Head of caudate nucleus (tissue), 42 donors: ENCODE measurements around the gene RASSF5.
A peak's percentile ranks its signal among the peaks of the same experiment; 100 is the strongest.

ENCODE experiments used
- DNase-seq, 42 donors: peaks; one replicate each; pipeline versions ENCODE4 v3.0.0 to v3.0.0-alpha.2; 2020 to 2021; ENCODE audit warnings: mixed read lengths in 7 of 42
- intact Hi-C: fragments of 100-400 bp; cut with DNase I; formaldehyde crosslinking; loops from one replicate; pipeline ENCODE4 v1.15.0; 2022

RASSF5 gene, protein sequence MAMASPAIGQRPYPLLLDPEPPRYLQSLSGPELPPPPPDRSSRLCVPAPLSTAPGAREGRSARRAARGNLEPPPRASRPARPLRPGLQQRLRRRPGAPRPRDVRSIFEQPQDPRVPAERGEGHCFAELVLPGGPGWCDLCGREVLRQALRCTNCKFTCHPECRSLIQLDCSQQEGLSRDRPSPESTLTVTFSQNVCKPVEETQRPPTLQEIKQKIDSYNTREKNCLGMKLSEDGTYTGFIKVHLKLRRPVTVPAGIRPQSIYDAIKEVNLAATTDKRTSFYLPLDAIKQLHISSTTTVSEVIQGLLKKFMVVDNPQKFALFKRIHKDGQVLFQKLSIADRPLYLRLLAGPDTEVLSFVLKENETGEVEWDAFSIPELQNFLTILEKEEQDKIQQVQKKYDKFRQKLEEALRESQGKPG

DNA sequence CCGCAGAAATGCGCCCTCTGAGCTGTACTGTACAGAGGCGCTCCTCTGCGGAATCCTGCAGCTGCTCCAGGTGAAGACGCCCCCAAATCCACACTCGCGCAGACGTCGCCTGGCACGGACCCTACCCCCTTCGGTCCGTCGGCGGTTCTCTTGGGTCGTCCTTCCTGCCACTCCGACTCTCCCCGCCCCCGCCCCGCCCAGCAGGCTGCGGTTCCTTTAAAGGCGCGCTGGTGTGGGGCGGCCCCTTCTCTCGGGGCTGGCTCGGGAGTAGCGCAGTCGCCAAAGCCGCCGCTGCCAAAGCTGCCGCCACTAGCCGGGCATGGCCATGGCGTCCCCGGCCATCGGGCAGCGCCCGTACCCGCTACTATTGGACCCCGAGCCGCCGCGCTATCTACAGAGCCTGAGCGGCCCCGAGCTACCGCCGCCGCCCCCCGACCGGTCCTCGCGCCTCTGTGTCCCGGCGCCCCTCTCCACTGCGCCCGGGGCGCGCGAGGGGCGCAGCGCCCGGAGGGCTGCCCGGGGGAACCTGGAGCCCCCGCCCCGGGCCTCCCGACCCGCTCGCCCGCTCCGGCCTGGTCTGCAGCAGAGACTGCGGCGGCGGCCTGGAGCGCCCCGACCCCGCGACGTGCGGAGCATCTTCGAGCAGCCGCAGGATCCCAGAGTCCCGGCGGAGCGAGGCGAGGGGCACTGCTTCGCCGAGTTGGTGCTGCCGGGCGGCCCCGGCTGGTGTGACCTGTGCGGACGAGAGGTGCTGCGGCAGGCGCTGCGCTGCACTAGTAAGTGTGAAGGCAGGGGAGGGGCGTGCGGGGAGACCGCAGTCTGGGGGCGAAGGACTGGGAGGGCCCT lies at the start of gene RASSF5:
Gene RASSF5, plus strand, starts transcription at position 248 of the 846 bp plus-strand sequence. Its CDS starts 72 bp downstream, at position 320.
- peak; percentile 28 to 84 (median 69) for DNase-seq
- intact Hi-C loops = no loop called here

DNA sequence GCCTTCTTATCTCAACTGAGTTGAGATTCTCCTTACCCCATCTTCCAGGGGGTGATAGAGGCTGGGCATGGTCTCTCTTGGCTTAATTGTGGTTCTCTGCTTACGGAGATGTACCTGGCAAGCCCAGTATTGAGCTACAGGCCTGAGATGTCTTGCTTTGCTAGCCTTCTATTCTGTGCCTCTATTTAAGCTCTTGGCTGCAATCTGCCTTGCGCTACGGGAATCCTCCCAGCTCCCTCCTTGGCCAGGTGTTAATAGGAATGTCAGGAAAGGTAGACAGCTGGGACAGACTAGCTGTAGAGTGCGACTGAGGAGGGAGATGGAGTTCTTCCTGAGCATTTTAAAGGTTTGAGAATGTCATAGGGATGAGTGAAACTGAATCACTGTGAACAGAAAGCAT lies 47.6 kb upstream of the RASSF5 start:
- intact Hi-C loops = no loop called here
- DNase-seq = no peak

DNA sequence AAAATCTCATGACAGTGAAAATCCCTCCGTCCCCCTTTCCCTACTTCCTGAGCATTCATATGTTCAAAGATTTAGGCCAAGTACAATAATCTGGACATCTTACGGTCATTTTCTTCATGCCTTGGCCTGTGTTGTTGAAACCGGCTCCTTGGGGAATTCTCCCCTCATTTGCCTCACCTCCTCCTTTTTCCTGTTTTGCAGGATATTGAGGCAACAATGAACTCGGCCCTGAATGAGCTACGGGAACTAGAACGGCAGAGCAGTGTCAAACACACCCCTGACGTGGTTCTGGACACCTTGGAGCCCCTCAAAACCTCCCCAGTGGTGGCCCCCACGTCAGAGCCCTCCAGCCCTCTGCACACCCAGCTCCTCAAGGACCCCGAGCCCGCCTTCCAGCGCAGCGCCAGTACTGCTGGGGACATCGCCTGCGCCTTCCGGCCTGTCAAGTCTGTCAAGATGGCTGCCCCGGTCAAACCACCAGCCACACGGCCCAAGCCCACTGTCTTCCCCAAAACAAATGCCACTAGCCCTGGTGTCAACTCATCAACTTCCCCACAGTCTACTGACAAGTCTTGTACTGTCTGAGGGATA lies 46.4 kb upstream of the RASSF5 start:
- intact Hi-C loops = no loop called here
- DNase-seq = no peak

DNA sequence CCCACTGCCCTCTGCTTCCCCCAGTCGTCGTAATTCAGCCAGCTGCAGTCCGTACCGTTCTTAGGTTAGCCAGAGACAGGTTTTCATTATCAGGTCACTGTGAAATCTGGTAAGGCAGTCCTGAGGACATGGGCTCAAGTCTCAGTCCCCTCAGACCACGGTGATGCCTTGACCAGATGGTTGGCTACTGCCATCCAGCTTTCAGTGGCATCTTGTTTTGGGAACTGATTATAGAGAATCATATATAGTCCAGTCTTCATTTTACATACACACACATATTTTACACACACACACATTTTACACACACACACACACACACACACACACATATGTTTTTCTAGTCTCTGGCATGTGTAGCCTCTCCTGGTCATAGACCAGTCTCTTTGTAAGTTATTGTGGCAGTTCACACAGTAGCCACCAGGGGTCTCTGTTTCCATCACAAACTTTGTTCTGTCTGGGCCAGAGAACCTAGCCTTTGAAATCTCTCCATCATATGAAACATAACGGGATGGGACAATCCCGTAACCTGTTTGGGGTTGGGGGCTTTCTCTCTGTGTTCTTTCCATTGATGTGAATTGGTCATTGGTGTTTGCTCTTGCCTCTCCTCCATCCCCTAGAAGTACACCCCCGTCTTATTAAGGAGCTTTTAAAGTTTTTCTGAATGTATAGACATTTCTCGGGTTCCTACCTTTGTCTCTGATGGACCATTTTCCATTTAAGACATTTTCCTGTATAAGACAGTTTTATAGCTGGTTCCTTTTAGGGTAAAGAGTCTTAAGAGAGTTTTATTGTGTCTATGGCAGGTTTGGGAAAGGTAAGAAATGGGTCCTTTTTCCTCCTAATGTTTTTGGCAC lies 45.5 kb upstream of the RASSF5 start:
- peak in 38 of 42 donors; percentile 48 to 92 (median 77) for DNase-seq

DNA sequence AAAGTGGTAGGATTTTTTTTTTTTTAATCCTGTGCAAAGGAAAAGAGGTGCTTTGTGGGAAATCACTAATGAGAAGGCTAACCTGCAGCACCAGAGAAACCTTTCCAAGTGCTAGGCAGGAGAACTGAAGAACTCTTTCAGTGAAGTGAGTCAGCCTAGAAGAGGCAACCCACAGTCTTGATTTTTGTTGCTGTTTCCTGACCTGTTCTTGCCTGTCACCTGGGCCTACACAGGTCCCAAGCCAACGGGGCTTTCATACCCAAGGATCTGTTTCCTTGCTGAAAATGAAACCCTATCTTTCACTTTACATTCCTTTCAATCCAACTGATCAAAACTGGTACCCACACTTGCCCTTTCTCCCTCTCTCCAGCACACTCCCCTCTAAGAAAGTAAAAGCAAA lies 44.2 kb upstream of the RASSF5 start:
- peak in 2 of 42 donors; percentile 19 to 28 for DNase-seq

More for the DNA sequence above, 45.5 kb upstream of the RASSF5 start:
- intact Hi-C loops = no loop called here

DNA sequence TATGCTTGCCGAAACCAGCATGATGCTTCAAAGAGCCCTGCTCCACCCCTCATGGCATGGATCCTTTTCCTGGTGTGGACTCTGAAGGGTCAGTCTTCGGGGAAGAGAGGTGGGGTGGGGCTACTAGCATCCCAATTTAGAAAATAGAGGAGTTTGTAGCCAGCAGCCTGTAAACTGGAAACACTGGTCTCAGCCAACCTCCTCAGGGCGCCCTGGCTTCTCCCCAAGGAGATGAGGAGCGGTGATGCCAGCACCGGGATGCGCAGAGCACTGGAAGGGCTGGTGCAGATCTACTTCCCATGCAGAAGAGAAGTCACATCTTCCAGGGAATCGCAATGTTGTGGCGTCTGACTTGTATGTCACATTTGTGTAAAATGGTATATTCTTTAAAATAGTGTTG lies 43.4 kb upstream of the RASSF5 start:
- DNase-seq = no peak
- intact Hi-C loops = no loop called here

More for the DNA sequence above, 44.2 kb upstream of the RASSF5 start:
- intact Hi-C loops = no loop called here

DNA sequence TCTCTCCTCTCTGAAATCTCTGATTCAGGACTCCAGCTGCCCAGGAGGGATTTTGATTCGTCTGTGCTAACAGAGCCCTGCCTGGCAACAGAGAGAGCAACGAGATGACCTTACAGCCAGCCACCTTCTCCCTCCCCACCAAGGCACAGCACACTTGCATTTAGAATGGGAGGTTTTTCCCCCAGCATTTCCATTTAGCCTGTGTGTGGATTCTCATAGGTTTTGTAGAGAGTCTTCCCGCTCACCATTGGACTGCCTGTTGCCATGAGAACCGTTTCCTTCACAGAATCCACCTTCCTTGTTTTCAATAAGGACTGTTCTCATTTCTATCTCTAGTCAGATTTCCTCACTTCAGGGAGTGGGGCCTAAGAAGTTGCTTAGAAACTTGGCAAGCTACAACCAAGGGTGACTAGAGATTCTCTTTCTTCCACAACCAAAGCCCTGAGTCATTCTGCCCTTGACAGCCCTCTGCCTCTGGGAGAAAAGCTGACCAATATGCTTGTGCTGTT lies 42.8 kb upstream of the RASSF5 start:
- intact Hi-C loops = no loop called here
- peak in 19 of 42 donors; percentile 24 to 84 (median 54) for DNase-seq

DNA sequence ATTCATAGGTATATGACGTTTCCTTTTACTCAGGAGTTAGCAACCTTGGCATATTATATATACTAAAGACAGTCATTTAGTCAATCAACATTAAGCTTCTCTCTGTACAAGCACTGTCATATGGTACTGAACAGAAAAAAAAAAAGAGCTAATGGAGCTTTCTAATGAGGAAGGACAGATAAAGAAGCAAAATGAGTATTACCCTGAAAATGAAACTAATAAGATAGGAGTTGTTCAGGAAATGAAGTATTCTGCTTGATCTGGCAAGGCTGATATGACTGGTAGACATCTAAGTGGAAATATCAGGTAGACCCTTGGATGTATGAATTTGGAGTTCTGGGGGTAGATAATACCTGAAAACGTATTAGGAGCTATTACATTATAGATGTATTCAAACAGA lies 41.4 kb upstream of the RASSF5 start:
- no peak for DNase-seq
- intact Hi-C loops = no loop called here

DNA sequence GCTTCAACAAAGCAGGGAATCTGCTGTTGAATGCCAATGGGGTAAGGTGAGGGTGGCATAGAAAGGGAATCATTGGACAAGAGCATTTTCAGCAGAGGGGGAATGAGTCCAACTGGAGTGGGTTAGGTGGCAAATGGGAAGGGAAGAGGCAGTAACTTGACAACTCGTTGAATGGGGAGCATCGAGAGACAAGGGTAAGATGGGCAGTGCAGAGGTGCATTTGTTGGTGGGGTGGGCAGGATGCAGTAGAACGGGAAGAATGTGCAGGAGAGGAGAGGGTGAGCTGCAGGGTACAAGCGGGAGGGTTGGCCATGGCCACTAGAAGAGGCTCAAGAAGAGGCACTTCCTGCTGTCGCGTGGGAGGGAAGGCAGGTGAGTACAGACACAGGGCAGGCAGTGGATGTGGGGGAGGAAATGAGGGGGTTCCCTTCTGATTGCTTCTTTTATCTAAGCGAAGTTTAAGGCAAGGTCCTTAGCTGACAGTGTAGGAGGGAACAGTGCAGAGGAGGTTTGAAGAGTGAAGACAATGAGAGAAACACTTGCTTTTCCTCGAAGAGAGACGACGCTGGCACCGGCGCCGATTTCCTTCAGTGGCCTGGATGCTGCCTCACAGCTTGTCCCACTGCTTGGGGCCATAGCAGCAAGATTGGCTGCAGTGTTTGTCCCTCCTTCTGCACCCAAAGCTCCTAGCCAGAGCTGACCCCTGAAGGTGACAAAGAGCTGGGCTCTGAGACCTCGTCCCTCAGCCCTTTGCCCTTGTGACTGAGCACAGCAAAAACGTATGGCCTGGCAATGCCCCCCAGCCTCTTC lies 40.3 kb upstream of the RASSF5 start:
- intact Hi-C loops = no loop called here
- DNase-seq = peak in 29 of 42 donors; percentile 24 to 84 (median 52)

DNA sequence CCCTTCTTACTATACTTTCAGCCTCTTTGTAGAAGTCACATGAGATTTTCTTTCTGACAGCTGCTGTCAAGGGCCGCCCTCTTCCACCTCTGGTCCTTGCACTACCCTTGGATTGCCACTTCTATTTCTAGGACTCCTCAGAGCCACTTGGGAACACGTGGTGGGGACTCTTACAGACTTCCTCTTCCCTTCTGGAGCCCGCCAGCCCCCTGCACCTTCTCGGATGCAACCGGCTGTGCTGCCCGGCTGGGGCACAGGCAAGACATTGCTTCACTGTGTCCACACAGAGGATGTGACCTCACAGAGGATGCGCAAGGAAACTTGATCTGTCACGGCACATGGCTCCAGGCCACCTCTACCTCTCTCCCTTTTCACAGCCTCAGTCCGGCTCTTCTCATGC lies 39.4 kb upstream of the RASSF5 start:
- intact Hi-C loops = no loop called here
- DNase-seq = peak in 33 of 42 donors; percentile 29 to 80 (median 53)

DNA sequence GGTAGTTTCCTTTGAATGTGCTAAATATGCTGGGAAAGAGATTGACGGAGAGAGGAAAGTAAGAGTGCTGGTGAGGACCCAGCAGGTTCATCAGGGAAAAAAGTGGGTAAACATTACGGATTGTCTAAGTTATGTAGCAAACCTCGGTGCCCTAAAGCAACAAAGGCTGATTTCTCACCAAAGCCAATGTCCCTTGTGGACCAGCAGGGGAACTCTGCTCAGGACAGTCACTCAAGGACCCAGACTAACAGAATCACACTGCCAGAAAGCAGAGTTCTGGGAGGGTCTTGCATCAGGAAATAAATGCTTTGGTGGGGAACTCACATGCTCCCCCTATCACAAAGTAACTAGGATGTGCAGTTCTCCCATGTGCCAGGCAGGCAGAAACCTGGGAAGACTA lies 38.8 kb upstream of the RASSF5 start:
- intact Hi-C loops = no loop called here
- DNase-seq = no peak

DNA sequence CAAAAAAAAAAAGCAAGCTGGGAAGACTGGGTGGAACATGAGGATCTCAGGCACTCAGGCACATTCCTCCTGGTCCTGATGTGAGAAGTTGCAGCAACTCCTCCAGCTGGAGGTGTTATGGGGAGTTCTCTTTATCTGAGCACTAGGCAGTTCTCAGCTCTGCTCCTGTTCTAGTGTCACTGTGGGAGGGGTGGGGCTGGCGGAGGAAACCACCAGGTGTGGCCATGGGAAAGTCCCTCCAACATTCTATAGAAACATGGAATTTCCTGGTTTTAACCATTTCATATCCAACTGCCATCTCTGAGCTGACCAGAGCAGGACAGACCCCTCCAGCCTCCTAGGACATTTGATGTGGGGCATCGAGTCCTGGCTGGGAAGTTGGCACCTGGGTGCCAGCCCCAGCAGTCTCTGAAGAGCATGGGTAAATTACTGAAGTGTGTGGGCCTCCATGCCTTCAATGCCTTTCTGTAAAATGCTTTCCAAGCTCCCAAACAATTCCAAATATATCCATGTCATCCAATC lies 37.9 kb upstream of the RASSF5 start:
- intact Hi-C loops = no loop called here
- DNase-seq = peak in 10 of 42 donors; percentile 16 to 68 (median 54)

DNA sequence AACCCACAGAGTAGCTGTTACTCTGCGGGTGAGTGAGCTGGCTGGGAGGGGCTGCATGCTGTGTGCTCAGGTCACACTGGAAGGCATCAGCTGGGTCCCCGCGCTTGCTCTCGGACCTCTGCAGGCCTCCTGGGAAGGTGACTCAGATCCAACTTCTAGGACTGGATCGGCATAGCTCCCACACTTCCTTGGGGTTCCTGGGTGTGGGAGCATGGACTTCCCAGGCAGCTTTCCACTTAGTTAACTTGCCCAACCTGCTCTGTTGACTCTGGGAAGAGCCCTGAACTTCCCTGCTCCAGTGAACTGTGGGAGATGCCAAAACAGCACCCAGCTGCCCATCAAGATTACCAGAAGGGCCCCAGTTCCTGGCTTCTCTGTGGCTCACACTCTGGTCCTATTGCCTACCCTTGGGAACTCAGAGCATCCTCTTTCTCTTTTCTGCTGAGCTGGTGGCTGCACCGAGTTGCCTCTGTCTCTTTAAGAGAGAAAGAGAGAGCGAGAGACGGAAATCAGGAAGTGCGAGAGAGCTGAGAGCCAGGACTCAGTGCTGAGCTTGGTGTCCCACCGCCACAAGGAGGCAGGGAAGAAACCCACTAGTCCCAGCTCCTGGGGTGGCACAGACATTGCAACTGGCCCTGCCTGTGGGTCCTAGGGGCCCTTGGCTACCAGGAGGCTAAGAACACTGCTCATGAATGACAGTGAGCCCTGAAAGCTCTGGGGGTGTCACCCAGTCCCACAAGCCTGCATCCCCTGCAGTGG lies 37.2 kb upstream of the RASSF5 start, which contains the start of gene IKBKE:
Gene IKBKE, plus strand, starts transcription at position 544 of the 759 bp plus-strand sequence. CDS start 2,752 bp downstream, outside the sequence.
- intact Hi-C loops = no loop called here
- peak in 40 of 42 donors; percentile 35 to 87 (median 64) for DNase-seq

DNA sequence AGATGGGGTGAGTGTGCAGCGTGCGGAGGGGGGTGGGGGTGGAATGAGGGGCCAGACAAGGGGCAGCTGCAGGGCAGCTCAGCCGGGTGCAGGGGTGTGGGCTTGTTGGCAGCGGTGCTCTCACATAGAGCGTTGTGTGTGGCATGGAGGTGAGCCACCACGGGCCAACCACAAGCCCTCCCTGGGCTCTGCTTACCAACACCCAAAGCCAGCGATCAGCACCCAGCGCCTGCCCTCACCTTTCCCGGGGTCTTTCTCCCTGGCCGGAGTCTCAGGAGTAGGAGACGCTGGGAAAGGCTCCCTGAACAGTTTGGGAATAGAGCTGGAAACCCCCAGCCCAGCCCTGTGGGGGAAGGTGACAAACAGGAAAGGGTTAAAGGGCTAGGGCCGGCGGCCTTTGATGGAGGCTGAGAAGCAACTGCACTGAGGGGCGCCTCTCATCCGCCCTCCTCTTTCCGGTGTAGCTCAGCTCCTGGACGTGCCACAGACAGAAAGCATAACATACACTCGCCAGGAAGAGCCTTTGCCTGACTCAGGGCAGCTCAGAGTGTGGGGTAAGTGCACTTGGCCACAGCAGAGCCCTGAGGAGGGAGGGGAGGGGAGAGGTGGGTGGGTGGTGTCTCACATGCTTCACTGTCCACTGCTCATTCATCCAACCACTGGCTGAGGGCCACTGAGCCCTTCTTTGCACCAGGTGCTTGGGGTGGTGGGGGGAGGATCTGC lies 36.5 kb upstream of the RASSF5 start:
- no peak for DNase-seq
- intact Hi-C loops = no loop called here

DNA sequence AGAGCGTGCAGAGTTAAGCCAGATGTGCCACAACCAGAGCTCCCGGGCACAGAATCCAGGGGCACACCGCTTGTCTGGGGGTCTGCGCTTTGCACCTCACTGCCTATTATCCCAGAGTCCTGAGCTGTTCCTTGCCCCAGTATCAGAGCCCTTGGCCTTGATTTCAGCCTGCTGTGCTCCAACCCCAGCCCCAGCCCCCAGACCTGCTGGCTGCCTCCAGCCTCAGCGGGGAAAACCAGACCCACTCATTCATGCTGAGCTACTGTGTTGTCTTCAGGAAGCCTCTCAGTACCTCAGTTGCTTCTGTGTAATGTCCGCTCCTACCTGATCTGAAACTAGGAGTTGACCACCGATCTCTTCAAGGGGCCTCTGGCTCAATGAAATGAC lies 35.9 kb upstream of the RASSF5 start:
- intact Hi-C loops = no loop called here
- DNase-seq = no peak

DNA sequence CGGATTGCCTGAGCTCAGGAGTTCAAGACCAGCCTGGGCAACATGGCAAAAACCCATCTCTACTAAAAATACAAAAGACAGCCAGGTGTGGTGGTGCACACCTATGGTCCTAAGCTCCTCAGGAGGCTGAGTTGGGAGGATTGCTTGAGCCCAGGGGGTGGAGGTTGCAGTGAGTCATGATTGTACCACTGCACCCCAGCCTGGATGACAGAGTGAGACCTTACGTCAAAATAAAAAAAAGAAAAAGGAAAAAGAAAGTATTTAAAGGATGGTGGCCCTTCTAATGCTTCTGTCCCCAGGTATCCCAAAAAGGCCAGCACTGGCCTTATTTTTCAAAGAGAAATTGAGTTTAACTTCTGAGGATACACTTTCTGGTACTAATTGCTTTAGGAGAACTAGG lies 35.3 kb upstream of the RASSF5 start:
- intact Hi-C loops = no loop called here
- DNase-seq = no peak
